ENCODE data around the gene CLTRN.
"Not testable (repeated sequence)": the region's sequence is repeated elsewhere in the genome, so short reads cannot be mapped to it uniquely, and the experiment has no call there.

CLTRN gene

DNA sequence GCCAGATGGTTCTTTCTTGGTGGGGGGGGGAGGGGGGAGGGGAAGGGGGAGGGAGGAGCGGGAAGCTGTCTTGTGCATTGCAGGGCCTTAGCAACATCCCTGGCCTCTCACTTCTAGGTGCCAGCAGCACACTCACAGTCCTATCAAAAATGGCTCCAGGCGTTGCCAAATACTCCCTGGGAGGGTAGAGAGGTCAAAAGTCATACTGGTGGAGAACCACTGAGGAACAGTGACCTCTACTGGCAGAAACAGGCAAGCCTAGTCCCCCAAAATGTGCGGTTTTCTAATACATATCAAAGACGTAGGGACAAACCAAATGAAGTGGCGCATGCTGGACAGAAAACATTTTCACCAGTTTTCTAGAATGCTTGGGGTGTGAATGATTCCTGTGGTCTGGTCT, 17.1 kb downstream of the CLTRN start:
- not testable (repeated sequence) for DNase-seq (ENCODE audit: low read depth in 2 of 2)

DNA sequence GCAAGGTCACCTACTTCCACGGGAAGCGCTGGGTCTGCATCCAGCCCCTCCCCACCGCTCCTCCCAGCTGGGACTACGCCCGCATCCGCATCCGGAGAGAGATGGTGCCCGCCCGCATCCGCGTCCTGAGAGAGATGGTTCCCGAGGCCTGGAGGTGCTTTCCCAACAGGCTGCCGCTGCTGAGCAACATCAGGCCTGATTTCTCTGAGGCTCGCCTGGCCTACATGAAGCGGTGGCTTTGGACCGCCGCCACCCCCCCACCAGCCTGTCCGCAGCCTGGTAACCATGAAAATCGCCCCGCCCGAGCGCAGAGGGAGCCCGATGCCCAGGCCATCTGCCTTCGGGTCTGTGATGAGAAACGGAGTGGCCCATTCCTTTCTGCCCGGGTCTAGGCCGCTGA, 18.1 kb downstream of the CLTRN start:
- no peak for DNase-seq (ENCODE audit: low read depth in 2 of 2)

DNA sequence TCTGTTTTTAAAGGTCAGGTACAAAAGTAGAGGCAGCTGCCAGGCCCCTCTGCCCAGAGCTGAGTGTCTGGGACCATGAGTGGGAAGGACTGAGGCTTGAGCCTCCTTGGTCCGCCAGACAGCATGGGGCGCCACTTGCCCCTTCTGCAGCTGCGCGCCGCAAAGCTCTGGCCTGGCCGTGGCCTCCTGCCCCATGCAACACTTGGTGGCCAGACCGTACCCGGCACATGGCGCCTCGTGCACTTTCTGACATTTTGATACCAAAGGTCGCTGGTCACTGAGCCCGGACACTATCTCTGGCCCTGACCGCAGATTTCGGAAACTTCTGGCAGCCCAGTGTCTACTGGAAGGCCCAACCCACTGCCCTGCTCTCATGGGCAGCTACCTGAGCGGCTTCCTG, 18.6 kb downstream of the CLTRN start:
- no peak for DNase-seq (ENCODE audit: low read depth in 2 of 2)

DNA sequence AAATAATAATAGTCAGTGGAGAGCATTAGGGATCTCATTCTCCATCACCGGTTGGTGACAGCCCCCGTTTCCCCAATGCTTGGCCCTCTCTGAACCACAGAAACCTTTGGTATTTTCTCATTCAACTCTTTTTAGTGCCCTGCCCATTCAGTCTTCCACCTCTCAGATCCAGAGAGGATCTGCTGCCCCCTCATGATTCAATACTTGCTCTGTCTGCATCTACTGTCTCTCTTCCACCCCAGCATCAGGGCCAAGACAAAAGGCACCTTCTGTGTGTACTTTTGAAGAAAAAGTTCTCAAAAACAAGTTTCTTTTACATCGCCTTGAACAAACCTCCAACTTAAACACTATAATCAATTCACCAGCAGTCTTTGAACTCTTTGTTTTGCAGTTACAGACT, 19.3 kb downstream of the CLTRN start:
- DNase-seq (ENCODE audit: low read depth in 2 of 2): no peak

DNA sequence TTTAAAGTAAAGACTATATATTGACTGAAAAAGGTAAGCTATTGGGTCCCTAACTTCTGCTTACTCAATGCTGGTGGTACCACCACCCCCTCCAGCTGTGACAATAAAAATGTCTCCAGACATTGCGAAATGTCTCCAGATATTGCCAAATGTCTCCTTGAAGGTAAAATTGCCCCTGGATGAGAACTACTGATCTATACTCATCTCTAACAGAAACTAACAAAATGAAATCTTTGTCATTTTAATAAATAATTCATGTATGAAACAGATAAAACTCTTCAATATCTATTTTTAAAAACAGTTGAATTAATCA, 20.1 kb downstream of the CLTRN start:
- DNase-seq (ENCODE audit: low read depth in 2 of 2): no peak

DNA sequence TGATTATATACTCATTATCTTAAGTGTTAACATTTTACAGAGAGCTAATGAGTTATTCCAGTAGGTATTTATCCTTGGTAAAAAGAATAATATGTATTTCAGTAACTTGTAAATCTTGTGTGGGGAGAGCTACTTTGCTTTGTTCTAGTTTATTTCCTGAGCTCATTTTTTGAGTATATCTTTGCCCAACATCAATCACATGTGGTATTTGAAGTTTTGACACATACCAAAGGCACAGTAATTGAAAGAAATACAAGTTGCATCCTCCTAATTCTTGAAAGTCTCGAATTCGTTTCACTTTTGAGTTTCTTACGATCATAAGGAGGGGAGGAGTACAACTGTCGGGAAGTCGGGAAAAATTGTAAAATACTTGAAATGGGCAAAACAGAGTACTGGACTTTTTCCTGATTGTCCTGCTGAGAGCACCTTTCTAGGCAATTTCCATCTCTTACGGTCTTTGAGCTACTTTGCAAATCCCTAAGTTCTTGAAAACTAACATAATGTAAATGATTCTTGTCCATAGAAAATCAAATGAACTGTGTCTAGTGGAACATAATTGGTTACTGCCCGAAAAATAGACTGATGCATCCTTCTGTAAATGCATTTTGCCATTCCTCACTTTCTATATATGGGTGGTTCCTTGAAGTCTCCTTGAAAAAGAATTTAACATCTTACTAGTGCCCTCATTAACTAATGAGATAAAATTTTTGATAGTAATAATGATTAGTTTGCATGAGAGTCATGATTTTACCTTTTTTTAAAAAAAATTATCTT, 20.6 kb downstream of the CLTRN start:
- no peak for DNase-seq (ENCODE audit: low read depth in 2 of 2)

DNA sequence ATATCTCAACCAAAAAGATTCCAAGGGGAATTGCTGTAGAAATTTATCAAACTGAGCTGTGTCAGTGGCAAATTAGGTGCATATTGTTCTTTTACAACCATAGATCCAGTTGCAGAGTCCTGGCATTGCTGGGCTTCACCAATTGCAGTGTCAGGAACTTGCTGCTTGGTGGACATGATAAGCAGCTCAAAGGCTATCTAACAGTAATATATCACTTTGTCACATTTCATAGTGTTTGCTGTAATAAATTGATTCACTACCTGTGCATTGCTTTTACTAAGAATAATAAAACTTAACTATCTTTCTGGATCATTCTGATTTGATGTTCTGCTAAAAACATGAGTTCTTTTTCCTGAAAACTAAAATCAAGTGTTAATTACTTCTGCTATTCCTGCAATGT, 33.0 kb downstream of the CLTRN start:
- DNase-seq (ENCODE audit: low read depth in 2 of 2): no peak

DNA sequence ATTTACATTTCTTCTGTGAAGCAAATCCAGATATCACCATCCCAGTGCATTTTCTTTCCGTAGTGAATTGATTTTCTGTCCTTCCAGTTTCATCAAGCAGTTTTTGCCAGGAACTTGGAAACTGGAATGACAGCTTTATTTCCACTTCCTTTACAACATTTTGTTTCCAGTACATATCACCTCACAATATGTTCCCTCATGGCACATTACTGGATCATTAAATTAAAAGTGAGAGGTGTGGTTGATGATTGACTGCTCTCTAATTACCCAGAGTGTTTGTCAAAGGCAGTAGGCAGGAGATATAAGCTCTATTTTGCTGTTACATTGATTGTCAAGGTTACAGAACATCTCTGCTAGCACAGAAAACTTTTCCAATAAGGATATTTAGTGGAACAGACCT, 41.6 kb downstream of the CLTRN start:
- DNase-seq (ENCODE audit: low read depth in 2 of 2): no peak

DNA sequence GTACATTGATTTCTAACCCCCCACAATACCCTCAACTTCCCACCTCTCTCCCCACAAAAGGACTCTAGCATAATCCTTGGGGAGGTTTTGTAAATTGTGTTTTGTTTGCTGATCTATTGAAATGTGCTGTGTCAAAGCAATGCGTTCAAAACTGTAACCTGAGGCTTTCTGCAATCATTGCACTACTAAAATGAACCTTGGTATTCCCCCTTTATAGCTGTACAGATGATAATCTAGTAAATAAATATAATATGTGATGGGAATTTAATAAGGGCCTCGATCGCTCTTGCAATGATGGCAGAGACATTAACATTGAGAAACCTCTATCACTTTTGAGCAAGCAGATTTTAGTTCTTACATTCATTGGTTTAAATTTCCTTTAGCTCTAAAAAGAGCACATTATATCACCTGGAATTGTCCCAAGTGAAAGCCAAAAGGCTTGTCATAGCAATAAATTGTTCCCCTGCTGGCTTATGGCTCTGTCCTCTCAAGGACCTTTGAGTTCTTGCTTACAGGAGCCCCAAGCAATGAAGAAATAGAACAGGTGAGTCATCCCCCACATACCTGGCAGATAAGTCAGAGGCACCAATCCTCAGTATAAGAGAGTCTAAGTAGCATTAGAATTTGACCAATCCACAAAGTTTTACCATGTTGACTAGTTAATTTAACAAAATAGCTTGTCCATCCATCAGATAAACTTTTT, 45.4 kb downstream of the CLTRN start:
- no peak for DNase-seq (ENCODE audit: low read depth in 2 of 2)

DNA sequence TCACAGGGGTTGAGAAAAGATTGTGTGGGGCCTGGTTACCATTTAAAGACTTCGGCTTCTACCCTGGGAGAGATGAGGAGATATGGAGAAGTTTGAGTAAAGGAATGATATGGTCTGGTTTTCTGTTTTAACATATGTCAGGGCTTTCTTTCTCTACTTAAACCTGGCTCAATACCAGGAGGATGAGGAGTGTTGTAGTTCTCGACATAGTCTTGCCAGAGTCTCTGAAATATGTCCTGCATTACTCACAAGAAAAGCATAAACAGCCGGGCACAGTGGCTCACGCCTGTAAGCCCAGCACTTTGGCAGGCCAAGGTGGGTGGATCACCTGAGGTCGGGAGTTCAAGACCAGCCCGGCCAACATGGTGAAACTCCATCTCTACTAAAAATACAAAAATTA, 47.5 kb downstream of the CLTRN start:
- no peak for DNase-seq (ENCODE audit: low read depth in 2 of 2)

DNA sequence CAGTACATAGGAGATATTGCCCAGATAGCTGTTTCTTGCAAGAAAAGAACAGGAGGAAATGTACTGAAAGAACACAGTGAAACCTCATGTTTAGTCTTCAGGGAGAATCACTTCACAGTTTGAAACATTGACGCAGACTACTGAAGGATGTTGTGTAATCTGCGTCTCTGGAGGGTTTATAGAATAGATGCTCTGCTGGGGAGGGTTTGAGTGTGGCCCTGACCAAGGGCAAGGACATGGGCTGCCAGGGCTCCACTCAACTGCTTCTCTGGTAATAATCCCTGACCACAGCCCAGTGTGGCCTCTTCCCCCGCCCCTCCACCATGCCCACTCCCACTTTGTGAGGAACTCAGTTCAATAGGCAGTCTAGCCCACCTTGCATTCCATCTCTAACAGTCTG, 48.1 kb downstream of the CLTRN start:
- DNase-seq (ENCODE audit: low read depth in 2 of 2): no peak

DNA sequence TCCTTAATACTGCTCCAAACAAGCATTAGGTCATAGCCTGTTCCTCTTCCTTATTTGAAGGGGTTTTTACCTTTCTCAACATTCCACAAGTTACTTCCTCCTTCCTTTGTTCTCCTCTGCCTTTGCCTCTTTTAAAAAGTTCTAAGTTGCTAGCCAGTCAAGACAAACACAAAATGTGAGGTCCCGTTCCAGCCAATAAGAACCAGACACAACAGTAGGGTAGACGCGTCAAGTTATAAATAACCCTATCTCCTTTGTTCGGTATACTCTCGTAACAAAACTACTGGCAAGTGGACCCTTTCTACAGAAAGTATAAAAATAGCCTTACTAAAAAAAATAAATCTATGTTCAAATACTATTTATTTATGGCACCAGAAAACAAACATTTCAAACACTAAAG, 57.5 kb downstream of the CLTRN start:
- no peak for DNase-seq (ENCODE audit: low read depth in 2 of 2)

DNA sequence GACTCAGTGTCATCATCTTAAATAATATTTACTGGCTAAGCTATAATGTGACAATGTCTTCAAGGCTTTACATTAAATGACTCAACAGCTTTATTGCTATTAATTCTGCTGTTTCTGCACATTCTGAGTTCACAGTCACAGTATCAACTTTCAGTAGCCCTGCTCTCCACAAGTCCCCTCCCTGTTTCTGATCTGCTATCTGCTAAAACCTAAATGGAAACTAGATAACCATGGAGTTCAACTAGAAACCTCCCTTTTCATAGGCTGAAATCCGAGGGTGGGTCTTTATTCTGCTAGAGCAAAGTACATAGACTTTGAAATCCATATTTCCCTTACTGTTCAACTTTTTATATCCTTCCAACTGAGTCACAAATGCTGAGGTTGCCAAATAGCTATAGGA, 58.5 kb downstream of the CLTRN start:
- DNase-seq (ENCODE audit: low read depth in 2 of 2): no peak

DNA sequence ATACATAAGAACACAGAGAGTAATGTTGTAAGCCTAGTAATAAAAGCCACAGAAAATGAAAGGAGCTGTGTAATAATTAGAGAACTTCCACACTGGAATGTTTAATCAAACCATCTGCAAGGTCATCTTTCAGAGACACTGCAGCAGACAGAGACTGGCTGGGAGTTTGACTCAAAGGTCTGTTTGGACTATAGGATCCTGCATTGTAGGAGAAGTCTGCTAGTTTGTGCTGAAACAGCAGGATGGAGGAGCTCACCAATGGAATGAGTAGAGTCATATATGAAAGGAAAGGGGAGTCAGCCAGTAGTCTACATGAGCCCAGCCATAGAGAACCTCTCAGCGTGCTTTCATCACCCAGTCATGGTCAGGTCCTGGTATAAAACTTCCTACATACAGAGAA, 59.4 kb downstream of the CLTRN start:
- no peak for DNase-seq (ENCODE audit: low read depth in 2 of 2)

DNA sequence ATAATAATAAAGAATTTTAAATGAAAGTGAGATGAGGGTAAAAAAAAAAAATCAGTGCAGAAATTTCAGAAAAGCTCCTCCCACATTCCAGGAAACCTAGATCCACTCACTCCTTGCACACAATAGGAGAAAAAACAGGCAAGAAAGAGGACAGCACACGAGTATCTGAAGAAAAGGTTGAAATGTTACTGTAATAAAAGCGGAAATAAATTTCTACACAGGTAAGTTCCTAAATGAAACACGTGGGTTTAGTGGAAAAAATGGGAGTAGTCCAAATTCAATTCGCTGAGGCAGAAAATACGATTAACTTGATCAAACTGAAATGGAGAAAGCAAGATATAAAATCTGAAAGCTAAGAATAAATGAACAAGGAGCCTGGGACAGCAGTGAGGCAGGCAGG, 61.8 kb downstream of the CLTRN start:
- no peak for DNase-seq (ENCODE audit: low read depth in 2 of 2)

DNA sequence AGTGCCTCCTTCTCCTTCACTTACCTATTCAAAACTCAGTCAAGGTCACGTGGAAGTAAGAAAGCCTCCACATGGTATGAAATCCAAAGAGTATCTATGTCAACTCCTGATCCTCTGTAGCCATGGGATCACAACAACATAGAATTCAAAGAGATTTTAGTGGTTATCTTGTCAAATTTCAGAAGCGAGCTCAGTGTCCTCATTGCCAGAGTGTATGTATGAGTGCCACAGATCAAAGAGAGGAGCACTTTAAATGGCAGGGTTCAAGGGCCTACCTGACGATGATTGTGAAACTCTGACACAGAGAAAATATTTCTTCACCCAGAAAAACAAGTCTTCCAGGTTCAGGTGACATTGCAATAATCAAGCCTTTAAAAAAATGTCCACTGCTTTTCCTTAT, 62.7 kb downstream of the CLTRN start:
- DNase-seq (ENCODE audit: low read depth in 2 of 2): no peak

DNA sequence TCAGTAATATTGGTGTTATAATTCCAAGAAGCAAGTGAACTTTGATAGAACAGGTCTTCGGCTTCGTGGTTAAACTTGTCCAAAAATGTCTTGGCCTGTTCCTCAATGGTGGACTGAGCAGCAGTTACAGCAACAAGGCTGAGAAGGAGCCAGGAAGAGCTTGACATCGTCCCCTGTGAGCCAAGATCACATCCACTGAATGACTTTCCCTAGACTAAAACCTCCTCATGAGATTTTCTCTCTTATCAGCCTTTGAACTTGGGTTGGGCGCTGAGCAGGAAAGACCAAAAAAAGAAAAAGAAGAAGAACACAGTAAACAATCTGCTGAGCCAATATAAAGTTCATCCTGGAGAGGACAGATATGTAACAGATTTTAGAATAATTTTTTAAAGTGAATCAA, 63.9 kb downstream of the CLTRN start, which contains the start of gene ACE2:
Gene ACE2, minus strand, starts transcription at position 216 of the 400 bp plus-strand sequence. Its CDS starts 49 bp downstream, at position 167.
- no peak for DNase-seq (ENCODE audit: low read depth in 2 of 2)

DNA sequence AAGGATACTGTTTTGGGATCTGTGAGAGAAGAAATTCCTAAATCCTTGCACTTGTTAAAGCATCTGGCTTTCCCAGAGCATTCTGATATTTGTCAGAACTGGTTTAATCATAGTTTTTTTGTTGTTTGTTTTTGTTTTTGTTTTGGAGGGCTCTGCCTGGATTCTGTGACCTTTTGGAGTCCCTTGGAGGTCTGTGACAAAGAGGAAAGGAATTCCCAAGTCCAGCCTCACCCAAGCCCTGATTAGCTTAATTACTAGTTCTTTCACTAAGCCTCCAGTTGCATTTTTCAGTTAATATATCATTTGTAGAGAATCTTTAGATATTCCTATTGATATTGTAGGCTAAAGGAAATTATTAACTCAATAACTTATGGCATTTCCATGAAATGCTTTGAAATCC, 64.6 kb downstream of the CLTRN start:
- no peak for DNase-seq (ENCODE audit: low read depth in 2 of 2)

DNA sequence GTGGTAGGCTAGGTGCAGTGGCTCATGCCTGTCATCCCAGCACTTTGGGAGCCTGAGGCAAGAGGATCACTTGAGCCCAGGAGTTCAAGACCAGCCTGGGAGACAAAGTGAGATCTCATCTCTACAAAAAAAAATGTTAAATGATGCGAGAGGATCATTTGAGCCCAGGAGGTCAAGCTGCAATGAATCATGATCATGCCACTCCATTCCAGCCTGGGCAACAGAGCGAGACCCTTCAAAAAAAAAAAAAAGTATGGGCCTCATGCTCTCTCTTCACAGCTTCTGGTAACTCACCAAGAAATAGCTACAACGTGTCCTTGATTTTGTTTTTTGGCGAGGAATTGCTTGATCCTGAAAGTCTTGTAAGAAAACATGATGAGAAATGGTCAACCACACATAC, 65.1 kb downstream of the CLTRN start:
- DNase-seq (ENCODE audit: low read depth in 2 of 2): no peak

DNA sequence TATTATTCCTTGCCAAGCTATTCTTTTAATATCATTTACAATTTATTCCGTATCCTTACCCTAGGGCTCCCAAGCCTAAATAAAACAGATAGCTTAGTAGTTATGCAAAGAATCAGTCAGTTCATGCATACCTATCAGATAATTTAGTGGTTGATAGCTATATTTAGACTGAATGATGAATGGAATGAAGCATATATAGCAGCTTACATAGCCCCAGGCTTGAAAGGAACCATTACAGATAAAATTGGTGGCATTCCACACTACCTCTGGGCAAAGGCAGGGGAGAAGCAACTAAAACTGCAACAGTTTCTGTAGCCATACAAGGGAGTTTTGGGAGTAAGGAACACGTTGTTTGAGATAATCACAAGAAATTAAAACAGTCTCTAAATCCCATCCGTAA, 66.6 kb downstream of the CLTRN start:
- no peak for DNase-seq (ENCODE audit: low read depth in 2 of 2)

DNA sequence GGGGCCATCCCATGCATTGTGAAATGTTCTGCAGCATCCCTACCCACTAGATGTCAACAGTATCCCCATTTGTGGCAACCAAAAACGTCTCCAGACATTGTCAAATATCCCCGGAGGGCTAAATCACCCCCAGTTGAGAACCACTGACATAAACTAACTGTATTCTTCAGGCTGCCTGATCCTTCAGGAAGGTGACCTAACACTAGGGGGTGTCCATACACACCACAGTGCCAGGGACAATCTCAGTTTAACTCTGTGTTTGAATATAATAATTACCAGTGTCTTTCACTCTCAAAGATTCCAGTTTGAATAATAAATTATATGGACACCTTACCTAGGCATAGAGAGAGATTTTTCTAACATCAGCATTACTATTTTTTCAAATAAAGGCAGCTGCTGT, 70.2 kb downstream of the CLTRN start:
- no peak for DNase-seq (ENCODE audit: low read depth in 2 of 2)

DNA sequence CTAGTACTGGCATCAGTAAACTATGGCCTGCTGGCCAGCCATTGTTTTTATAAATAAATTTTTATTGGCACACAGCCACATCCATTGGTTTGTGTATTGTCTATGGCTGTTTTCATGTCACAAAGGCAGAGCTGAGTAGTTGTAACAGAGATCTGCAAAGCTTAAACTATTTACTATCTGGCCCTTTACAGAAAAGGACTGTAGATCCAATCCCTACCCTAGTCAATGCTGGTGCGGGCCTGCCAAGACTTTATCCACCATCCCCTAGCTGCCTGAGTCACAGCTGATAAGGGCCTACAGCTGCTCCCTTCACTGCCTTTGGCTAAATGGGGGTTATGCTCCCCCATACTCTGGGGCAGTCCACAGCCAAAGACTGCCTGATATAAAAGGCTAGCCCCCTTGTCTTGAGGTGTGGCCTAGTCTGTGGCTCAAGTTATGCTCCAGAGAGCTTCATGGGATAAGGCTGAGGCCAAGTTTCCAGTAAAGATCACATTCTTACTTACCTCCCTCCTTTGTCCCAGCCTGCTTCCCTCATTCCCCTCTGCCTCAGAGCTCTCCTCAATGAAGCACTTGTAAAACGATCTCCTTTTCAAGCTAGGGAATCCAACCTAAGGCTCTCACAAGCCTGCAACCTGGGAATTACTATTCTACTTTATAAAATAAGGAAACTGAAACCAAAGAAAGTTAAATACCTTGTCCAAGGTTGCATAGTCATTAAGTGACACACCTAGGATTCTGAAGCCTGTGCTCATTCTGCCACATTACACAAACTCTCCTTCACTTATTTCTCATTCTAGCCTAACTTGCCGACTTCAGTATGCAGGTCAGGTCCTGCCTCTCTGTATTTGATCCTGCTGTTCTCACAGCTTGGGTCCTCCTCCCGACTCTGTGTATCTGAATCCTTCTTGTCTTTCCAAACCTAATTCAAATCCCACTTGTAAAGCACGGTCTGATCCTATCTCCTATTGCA, 84.5 kb downstream of the CLTRN start:
- no peak for DNase-seq (ENCODE audit: low read depth in 2 of 2)

Data from activated CD4-positive, alpha-beta T cell treated with anti-CD3 and anti-CD28 coated beads for 24 hours (primary cell).